Type B pancreatic cell (in vitro differentiated cells): ENCODE measurements around the gene SNX30. TPM values are rescaled to one million over a fixed set of nuclear protein-coding genes. Genes with fewer than 3 reads are reported as not detected.
A peak's percentile ranks its signal among the peaks of the same experiment; 100 is the strongest.

Experiments
- DNase-seq: peaks from one replicate; pipeline ENCODE4 v3.0.0; 2021; ENCODE audit warnings: mixed read lengths; ENCODE audit not compliant: unreplicated experiment; ENCODE audit errors: extremely low spot score
- H3K27ac Mint-ChIP-seq: 2 replicates; pipeline ENCODE4 v1.8.0; 2021; ENCODE audit warnings: mild to moderate bottlenecking, mixed read lengths
- H3K27me3 Mint-ChIP-seq: 2 replicates; pipeline ENCODE4 v1.8.0; 2021; ENCODE audit warnings: mixed read lengths
- H3K36me3 Mint-ChIP-seq: 2 replicates; pipeline ENCODE4 v1.8.0; 2021; ENCODE audit warnings: mixed read lengths
- H3K4me1 Mint-ChIP-seq: one replicate; pipeline ENCODE4 v1.8.0; 2021; ENCODE audit warnings: mixed read lengths; ENCODE audit not compliant: unreplicated experiment
- H3K4me3 Mint-ChIP-seq: 2 replicates; pipeline ENCODE4 v1.8.0; 2021; ENCODE audit warnings: mild to moderate bottlenecking, mixed read lengths
- H3K9me3 Mint-ChIP-seq: 2 replicates; pipeline ENCODE4 v1.8.0; 2021; ENCODE audit warnings: mixed read lengths
- CTCF ChIP-seq: fragments of 200-600 bp; sonication (generic); conservative IDR thresholded peaks from 2 replicates; pipeline ENCODE4 v1.5.0; 2021; ENCODE audit warnings: antibody characterized with exemption, mild to moderate bottlenecking
- total RNA-seq: library from RNA; stranded (reverse); gene quantifications from 2 replicates; pipeline ENCODE4 v1.2.1, GENCODE V29; 2021; ENCODE audit warnings: low replicate concordance

Gene SNX30
- total RNA-seq, 1 donor from 2014 or later = 10.6 TPM

- no peak overlapping the region for H3K27ac Mint-ChIP-seq
- DNase-seq = no peak
Observed at GRCh38 chr9:112784020-112784785, 33.6 kb downstream of the SNX30 start.

GRCh38 chr9:112785986-112786385 is 35.4 kb downstream of the SNX30 start:
- Mint-ChIP-seq H3K27ac (no peak overlapping the region), H3K36me3 (no peaks in the 10 kb centered on the region), H3K4me3 (no peak overlapping the region), H3K27me3 (no peaks in the 10 kb centered on the region), H3K9me3 (peaks cover 9% of the 10 kb centered on the region), H3K4me1 (peaks cover 22% of the 10 kb centered on the region)
- DNase-seq = no peak
- no peak for TF ChIP-seq CTCF

More at GRCh38 chr9:112784020-112784785, 33.6 kb downstream of the SNX30 start:
- no peak for TF ChIP-seq CTCF
- no peaks in the 10 kb centered on the region for H3K36me3 Mint-ChIP-seq
- H3K9me3 Mint-ChIP-seq = peaks cover 9% of the 10 kb centered on the region
- peaks cover 22% of the 10 kb centered on the region for H3K4me1 Mint-ChIP-seq
- H3K4me3 Mint-ChIP-seq = peak overlapping the region; percentile 13
- no peaks in the 10 kb centered on the region for H3K27me3 Mint-ChIP-seq

GRCh38 chr9:112786829-112787520 is 36.4 kb downstream of the SNX30 start:
- DNase-seq = no peak
- Mint-ChIP-seq H3K4me3 (no peak overlapping the region), H3K27ac (peak overlapping the region; percentile 20), H3K9me3 (peaks cover 9% of the 10 kb centered on the region), H3K36me3 (no peaks in the 10 kb centered on the region), H3K4me1 (peaks cover 22% of the 10 kb centered on the region), H3K27me3 (no peaks in the 10 kb centered on the region)
- no peak for TF ChIP-seq CTCF

- Mint-ChIP-seq H3K27ac (no peak overlapping the region), H3K4me1 (peaks cover 15% of the 10 kb centered on the region), H3K9me3 (peaks cover 9% of the 10 kb centered on the region), H3K4me3 (no peak overlapping the region), H3K27me3 (no peaks in the 10 kb centered on the region), H3K36me3 (no peaks in the 10 kb centered on the region)
- TF ChIP-seq CTCF = no peak
- DNase-seq = no peak
Observed at GRCh38 chr9:112787978-112788377, 37.4 kb downstream of the SNX30 start.

- Mint-ChIP-seq H3K9me3 (peaks cover 9% of the 10 kb centered on the region), H3K4me1 (peaks cover 10% of the 10 kb centered on the region), H3K4me3 (no peak overlapping the region), H3K27me3 (no peaks in the 10 kb centered on the region), H3K36me3 (no peaks in the 10 kb centered on the region), H3K27ac (no peak overlapping the region)
- no peak for DNase-seq
- TF ChIP-seq CTCF = no peak
Observed at GRCh38 chr9:112789473-112789872, 38.9 kb downstream of the SNX30 start.
